Breast epithelium (tissue), 4 donors: ENCODE results near the gene GFI1B. TPM values are rescaled to one million over a fixed set of nuclear protein-coding genes. Genes with fewer than 3 reads are reported as not detected.

Experiments
- DNase-seq, 2 donors: peaks; one replicate each; pipeline ENCODE4 v3.0.0-alpha.2; 2019; ENCODE audit warnings: low spot score in 2 of 2
- H3K27ac ChIP-seq, 2 donors: fragments of 200-600 bp; sonication (generic) in 1 of 2; one replicate each; pipeline ENCODE4 v1.5.1; 2016 to 2019; ENCODE audit warnings: mild to moderate bottlenecking in 1 of 2
- H3K27me3 ChIP-seq, 2 donors: fragments of 200-600 bp; sonication (generic) in 1 of 2; one replicate each; pipeline versions ENCODE4 v1.5.1 to v1.6.0; 2017 to 2019; ENCODE audit warnings: control low read depth in 1 of 2, mild to moderate bottlenecking in 1 of 2
- H3K36me3 ChIP-seq: fragments of 200-600 bp; one replicate; pipeline ENCODE4 v1.5.1; 2019
- H3K4me1 ChIP-seq, 2 donors: fragments of 200-600 bp; sonication (generic); one replicate each; pipeline ENCODE4 v1.5.1; 2016 to 2019; ENCODE audit warnings: control low read depth in 1 of 2
- H3K4me3 ChIP-seq, 3 donors: fragments of 200-600 bp; sonication (generic); 1 replicate in 2 of 3; 2 replicates in 1 of 3; pipeline ENCODE4 v1.5.1; 2016 to 2019; ENCODE audit warnings: mild to moderate bottlenecking in 3 of 3, moderate library complexity in 2 of 3
- H3K9me3 ChIP-seq, 2 donors: fragments of 200-600 bp; sonication (generic) in 1 of 2; one replicate each; pipeline ENCODE4 v1.5.1; 2016 to 2019; ENCODE audit warnings: control low read depth in 1 of 2
- CTCF ChIP-seq, 3 donors: fragments of 450-650 bp; IDR thresholded peaks; one replicate each; pipeline ENCODE4 v1.5.1; 2016 to 2017; ENCODE audit warnings: antibody characterized with exemption in 3 of 3, mild to moderate bottlenecking in 3 of 3, moderate library complexity in 3 of 3
- POLR2A ChIP-seq: fragments of 450-650 bp; IDR thresholded peaks from one replicate; pipeline ENCODE4 v1.6.1; 2016; ENCODE audit warnings: antibody characterized with exemption, mild to moderate bottlenecking, moderate library complexity
- POLR2AphosphoS5 ChIP-seq, 3 donors: sonication (generic); formaldehyde crosslinking; IDR thresholded peaks; one replicate each; pipeline ENCODE4 v1.6.1; 2017; ENCODE audit warnings: antibody characterized with exemption in 3 of 3
- intact Hi-C: fragments of 100-400 bp; cut with DNase I; formaldehyde crosslinking; loops from one replicate; pipeline ENCODE4 v1.15.1; 2023; ENCODE audit warnings: low total_unique reads
- total RNA-seq, 3 donors: library from RNA; depleted of rRNA; stranded (reverse); fragments of >200 nt; gene quantifications; one replicate each; pipeline ENCODE4 v1.1.0, GENCODE V29; 2016

GFI1B gene
- total RNA-seq, 3 donors from 2014 or later = not detected

GRCh38 chr9:132985071-132985350, 6.5 kb downstream of the GFI1B start:
- Histone ChIP-seq H3K36me3 (no peaks in the 10 kb centered on the region), H3K4me3 (no peak overlapping the region), H3K4me1 (no peaks in the 10 kb centered on the region), H3K9me3 (no peaks in the 10 kb centered on the region), H3K27ac (no peak overlapping the region), H3K27me3 (peaks cover 0 to 46% of the 10 kb centered on the region in 2 donors)
- DNase-seq = no peak
- intact Hi-C loops = no loop called here
- TF ChIP-seq CTCF (IDR thresholded peaks at IDR 0.05) = no peak
- no peak for TF ChIP-seq POLR2AphosphoS5 (IDR thresholded peaks at IDR 0.05)
- no peak for TF ChIP-seq POLR2A

GRCh38 chr9:132985489-132985888, 7.0 kb downstream of the GFI1B start:
- H3K9me3 ChIP-seq = no peaks in the 10 kb centered on the region
- peaks cover 0 to 42% of the 10 kb centered on the region in 2 donors for H3K27me3 ChIP-seq
- DNase-seq = no peak
- H3K4me1 ChIP-seq = no peaks in the 10 kb centered on the region
- no peak overlapping the region for H3K4me3 ChIP-seq
- TF ChIP-seq POLR2AphosphoS5 (IDR thresholded peaks at IDR 0.05) = no peak
- no peak for TF ChIP-seq CTCF (IDR thresholded peaks at IDR 0.05)
- no peak for TF ChIP-seq POLR2A
- intact Hi-C loops = no loop called here
- H3K27ac ChIP-seq = no peak overlapping the region
- H3K36me3 ChIP-seq = no peaks in the 10 kb centered on the region

GRCh38 chr9:132986114-132986513, 7.6 kb downstream of the GFI1B start:
- H3K4me3 ChIP-seq = no peak overlapping the region
- no peak for TF ChIP-seq POLR2AphosphoS5 (IDR thresholded peaks at IDR 0.05)
- TF ChIP-seq CTCF (IDR thresholded peaks at IDR 0.05) = no peak
- no peak for TF ChIP-seq POLR2A
- no peaks in the 10 kb centered on the region for H3K9me3 ChIP-seq
- peaks cover 0 to 38% of the 10 kb centered on the region in 2 donors for H3K27me3 ChIP-seq
- no peaks in the 10 kb centered on the region for H3K4me1 ChIP-seq
- H3K27ac ChIP-seq = no peak overlapping the region
- H3K36me3 ChIP-seq = no peaks in the 10 kb centered on the region
- no peak for DNase-seq
- intact Hi-C loops = no loop called here

- no peak for DNase-seq
- intact Hi-C loops = no loop called here
- H3K4me3 ChIP-seq = no peak overlapping the region
- no peaks in the 10 kb centered on the region for H3K36me3 ChIP-seq
- H3K27ac ChIP-seq = no peak overlapping the region
- H3K9me3 ChIP-seq = no peaks in the 10 kb centered on the region
- TF ChIP-seq POLR2AphosphoS5 (IDR thresholded peaks at IDR 0.05) = no peak
- TF ChIP-seq CTCF (IDR thresholded peaks at IDR 0.05) = no peak
- no peak for TF ChIP-seq POLR2A
- H3K4me1 ChIP-seq = no peaks in the 10 kb centered on the region
- peaks cover 0 to 30% of the 10 kb centered on the region in 2 donors for H3K27me3 ChIP-seq
Observed at GRCh38 chr9:132986640-132987620, 8.4 kb downstream of the GFI1B start.

- Histone ChIP-seq H3K4me3 (no peak overlapping the region), H3K9me3 (no peaks in the 10 kb centered on the region), H3K27ac (no peak overlapping the region), H3K4me1 (no peaks in the 10 kb centered on the region), H3K36me3 (no peaks in the 10 kb centered on the region), H3K27me3 (peaks cover 0 to 24% of the 10 kb centered on the region in 2 donors)
- no peak for TF ChIP-seq POLR2AphosphoS5 (IDR thresholded peaks at IDR 0.05)
- TF ChIP-seq POLR2A = no peak
- TF ChIP-seq CTCF (IDR thresholded peaks at IDR 0.05) = no peak
- DNase-seq = no peak
- intact Hi-C loops = no loop called here
Observed at GRCh38 chr9:132988244-132989013, 9.9 kb downstream of the GFI1B start.
